GM12891 (cell line): ENCODE data around the gene PRM1.

Source experiments
- PAX5 ChIP-seq: IDR thresholded peaks from 2 replicates; pipeline ENCODE4 v1.6.1; 2011; ENCODE audit warnings: low read length, moderate library complexity, mild to moderate bottlenecking; ENCODE audit not compliant: insufficient read depth, severe bottlenecking
- POLR2A ChIP-seq: IDR thresholded peaks from 2 replicates; pipeline ENCODE4 v1.6.1; 2011; ENCODE audit warnings: low read depth, low read length, control low read depth
- TAF1 ChIP-seq: IDR thresholded peaks from 2 replicates; pipeline ENCODE4 v1.6.1; 2011; ENCODE audit warnings: low read depth, low read length, control low read depth

DNA sequence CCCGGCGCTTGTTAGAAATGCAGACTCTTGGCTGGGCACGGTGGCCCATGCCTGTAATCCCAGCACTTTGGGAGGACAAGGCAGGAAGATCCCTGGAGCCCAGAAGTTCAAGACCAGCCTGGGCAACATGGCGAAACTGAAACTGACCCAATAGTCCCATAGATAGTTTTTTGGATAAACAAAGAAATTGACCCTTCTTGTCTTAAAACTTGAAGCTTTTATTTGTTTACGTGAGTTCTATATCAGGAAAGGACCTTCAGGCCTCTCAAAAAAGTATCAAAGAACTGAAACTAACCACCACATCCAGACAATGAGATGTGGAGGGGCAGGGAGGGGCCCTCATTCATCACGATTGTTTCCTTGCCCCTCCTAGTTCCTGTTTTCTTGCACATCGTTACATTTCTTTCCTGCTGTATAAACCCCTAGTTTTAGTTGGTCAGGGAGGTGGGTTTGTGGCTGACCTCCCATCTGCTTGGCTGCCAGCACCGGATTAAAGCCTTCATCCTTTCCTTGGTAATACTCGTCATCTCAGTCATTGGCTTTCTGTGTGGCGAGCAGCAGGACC, 29.9 kb upstream of the PRM1 start:
- TF ChIP-seq POLR2A: no peak
- TF ChIP-seq TAF1: no peak
- TF ChIP-seq PAX5: no peak
